ENCODE measurements around the gene ARID4B. TPM values are rescaled to one million over a fixed set of nuclear protein-coding genes. Genes with fewer than 3 reads are reported as not detected.
A peak's percentile ranks its signal among the peaks of the same experiment; 100 is the strongest.

ARID4B gene
- total RNA-seq, 1 donor from 2014 or later: 20.0 TPM

GRCh38 chr1:235254721-235255120, 73.3 kb downstream of the ARID4B start:
- Histone ChIP-seq H3K4me3 (ENCODE audit: low read depth, low read length) (no peak overlapping the region), H3K36me3 (ENCODE audit: control insufficient read depth, insufficient read depth, low read length) (no peaks in the 10 kb centered on the region), H3K27me3 (ENCODE audit: control insufficient read depth, insufficient read depth, low read length) (no peaks in the 10 kb centered on the region)
- TF ChIP-seq, protein P1, sequence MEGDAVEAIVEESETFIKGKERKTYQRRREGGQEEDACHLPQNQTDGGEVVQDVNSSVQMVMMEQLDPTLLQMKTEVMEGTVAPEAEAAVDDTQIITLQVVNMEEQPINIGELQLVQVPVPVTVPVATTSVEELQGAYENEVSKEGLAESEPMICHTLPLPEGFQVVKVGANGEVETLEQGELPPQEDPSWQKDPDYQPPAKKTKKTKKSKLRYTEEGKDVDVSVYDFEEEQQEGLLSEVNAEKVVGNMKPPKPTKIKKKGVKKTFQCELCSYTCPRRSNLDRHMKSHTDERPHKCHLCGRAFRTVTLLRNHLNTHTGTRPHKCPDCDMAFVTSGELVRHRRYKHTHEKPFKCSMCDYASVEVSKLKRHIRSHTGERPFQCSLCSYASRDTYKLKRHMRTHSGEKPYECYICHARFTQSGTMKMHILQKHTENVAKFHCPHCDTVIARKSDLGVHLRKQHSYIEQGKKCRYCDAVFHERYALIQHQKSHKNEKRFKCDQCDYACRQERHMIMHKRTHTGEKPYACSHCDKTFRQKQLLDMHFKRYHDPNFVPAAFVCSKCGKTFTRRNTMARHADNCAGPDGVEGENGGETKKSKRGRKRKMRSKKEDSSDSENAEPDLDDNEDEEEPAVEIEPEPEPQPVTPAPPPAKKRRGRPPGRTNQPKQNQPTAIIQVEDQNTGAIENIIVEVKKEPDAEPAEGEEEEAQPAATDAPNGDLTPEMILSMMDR (IDR thresholded peaks at IDR 0.05; ENCODE audit: insufficient read depth, low read length, poor library complexity, severe bottlenecking): no peak
- DNase-seq (ENCODE audit: low read depth): no peak

DNA sequence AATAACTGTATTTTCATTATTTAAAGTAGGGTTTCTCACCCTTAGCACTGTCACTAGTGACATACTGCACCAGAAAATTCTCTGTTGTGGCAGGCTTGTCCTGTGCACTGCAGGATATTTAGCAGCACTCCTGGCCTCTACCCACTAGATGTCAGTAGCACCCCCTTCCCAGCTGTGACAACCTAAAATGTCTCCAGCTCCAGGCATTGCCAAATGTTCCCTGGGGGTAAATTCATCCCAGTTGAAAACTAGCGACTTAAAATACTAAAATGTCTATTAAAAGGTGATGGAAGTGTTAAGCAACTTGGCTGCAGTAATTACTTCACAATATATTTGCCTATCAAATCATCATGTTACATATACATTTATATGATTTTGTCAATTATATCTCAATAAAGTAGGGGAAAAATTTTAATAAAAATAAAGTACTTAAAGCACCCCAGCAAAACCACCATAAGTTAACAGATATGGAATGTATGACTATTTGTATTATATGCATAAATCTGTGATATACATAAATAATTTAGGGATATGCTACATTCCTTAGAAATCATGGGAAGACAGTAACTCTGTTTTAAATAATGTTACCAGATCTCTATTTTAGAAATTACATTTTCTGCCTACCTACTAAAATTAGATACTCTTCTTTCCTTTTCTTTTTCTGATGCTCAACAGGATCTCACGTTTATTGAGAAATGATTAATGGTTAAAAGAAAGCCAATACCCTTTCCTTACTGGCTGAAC, 74.6 kb downstream of the ARID4B start:
- TF ChIP-seq, protein P1 (IDR thresholded peaks at IDR 0.05; ENCODE audit: insufficient read depth, low read length, poor library complexity, severe bottlenecking): peak; percentile 86
- no peak overlapping the region for H3K4me3 ChIP-seq (ENCODE audit: low read depth, low read length)
- no peaks in the 10 kb centered on the region for H3K36me3 ChIP-seq (ENCODE audit: control insufficient read depth, insufficient read depth, low read length)
- no peaks in the 10 kb centered on the region for H3K27me3 ChIP-seq (ENCODE audit: control insufficient read depth, insufficient read depth, low read length)
- DNase-seq (ENCODE audit: low read depth): no peak

- H3K4me3 ChIP-seq (ENCODE audit: low read depth, low read length): no peak overlapping the region
- TF ChIP-seq, protein P1 (IDR thresholded peaks at IDR 0.05; ENCODE audit: insufficient read depth, low read length, poor library complexity, severe bottlenecking): no peak
- no peak for DNase-seq (ENCODE audit: low read depth)
- no peaks in the 10 kb centered on the region for H3K36me3 ChIP-seq (ENCODE audit: control insufficient read depth, insufficient read depth, low read length)
- H3K27me3 ChIP-seq (ENCODE audit: control insufficient read depth, insufficient read depth, low read length): no peaks in the 10 kb centered on the region
These were observed 77.5 kb downstream of the ARID4B start for GRCh38 chr1:235250430-235250829.

GRCh38 chr1:235246022-235246948, 81.7 kb downstream of the ARID4B start:
- Histone ChIP-seq H3K27me3 (ENCODE audit: control insufficient read depth, insufficient read depth, low read length) (no peaks in the 10 kb centered on the region), H3K4me3 (ENCODE audit: low read depth, low read length) (no peak overlapping the region), H3K36me3 (ENCODE audit: control insufficient read depth, insufficient read depth, low read length) (no peaks in the 10 kb centered on the region)
- DNase-seq (ENCODE audit: low read depth): no peak
- TF ChIP-seq, protein P1 (IDR thresholded peaks at IDR 0.05; ENCODE audit: insufficient read depth, low read length, poor library complexity, severe bottlenecking): no peak

DNA sequence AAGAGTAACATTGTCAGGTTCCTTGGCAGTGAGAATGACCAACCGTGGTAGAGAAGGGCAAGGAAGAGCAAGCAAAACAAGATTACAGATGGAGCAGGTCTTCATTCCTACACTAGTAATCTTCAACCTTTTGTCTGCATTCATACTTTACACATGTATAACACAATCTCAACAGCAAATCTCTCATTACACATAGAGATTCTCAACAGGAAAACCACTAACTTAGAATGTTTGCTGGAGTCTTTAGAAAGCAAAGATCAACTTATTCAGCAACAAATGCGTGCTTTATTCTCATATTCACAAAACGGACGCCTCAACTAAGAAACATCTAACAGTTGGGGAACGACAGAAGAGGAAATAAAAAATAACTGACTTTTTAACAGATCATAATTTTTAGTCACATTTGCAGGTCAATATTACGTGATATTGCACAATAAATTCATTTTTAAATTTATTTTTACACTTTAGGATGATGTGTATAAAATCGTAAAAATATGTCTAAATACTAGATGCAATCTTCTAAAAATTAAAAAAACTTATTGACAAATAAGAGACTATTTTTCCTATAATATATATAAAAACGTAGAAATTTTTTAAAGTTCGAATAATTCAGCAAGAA, 82.9 kb downstream of the ARID4B start:
- H3K27me3 ChIP-seq (ENCODE audit: control insufficient read depth, insufficient read depth, low read length): no peaks in the 10 kb centered on the region
- no peaks in the 10 kb centered on the region for H3K36me3 ChIP-seq (ENCODE audit: control insufficient read depth, insufficient read depth, low read length)
- TF ChIP-seq, protein P1 (IDR thresholded peaks at IDR 0.05; ENCODE audit: insufficient read depth, low read length, poor library complexity, severe bottlenecking): no peak
- DNase-seq (ENCODE audit: low read depth): no peak
- H3K4me3 ChIP-seq (ENCODE audit: low read depth, low read length): no peak overlapping the region

Data from kidney epithelial cell (primary cell).